HL-60 (cell line): ENCODE results near the gene MMP19.

Experiments
- GABPA ChIP-seq: IDR thresholded peaks from 2 replicates; pipeline ENCODE4 v1.6.1; 2012; ENCODE audit warnings: low read depth
- POLR2AphosphoS5 ChIP-seq: IDR thresholded peaks from 2 replicates; pipeline ENCODE4 v1.6.1; 2012; ENCODE audit warnings: low read depth
- TF ChIP-seq, protein P1 (sequence below): IDR thresholded peaks from one replicate; pipeline ENCODE4 v1.5.1; 2011; ENCODE audit warnings: low read length, control low read depth, inconsistent platforms; ENCODE audit not compliant: insufficient read depth
- TF ChIP-seq, protein P2 (sequence below): IDR thresholded peaks from 2 replicates; pipeline ENCODE4 v1.6.1; 2012; ENCODE audit warnings: low read depth; ENCODE audit not compliant: insufficient replicate concordance

DNA sequence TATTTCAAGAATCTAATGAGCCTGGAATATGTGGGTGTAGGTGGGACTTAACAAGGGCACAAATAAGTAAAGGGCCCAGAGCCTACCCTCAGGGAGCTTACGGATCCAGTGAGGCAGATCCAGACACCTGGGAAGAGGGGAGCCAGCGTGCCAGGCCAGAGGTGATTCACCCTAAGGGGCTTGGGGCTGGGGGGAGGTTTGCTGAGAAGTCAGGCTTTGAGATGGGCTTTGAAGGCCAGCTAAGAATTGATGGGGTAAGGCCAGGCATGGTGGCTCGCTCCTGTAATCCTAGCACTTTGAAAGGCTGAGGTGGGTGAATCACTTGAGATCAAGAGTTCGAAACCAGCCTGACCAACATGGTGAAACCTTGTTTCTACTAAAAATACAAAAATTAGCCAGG, 695 bp upstream of the MMP19 start:
- TF ChIP-seq, protein P1, sequence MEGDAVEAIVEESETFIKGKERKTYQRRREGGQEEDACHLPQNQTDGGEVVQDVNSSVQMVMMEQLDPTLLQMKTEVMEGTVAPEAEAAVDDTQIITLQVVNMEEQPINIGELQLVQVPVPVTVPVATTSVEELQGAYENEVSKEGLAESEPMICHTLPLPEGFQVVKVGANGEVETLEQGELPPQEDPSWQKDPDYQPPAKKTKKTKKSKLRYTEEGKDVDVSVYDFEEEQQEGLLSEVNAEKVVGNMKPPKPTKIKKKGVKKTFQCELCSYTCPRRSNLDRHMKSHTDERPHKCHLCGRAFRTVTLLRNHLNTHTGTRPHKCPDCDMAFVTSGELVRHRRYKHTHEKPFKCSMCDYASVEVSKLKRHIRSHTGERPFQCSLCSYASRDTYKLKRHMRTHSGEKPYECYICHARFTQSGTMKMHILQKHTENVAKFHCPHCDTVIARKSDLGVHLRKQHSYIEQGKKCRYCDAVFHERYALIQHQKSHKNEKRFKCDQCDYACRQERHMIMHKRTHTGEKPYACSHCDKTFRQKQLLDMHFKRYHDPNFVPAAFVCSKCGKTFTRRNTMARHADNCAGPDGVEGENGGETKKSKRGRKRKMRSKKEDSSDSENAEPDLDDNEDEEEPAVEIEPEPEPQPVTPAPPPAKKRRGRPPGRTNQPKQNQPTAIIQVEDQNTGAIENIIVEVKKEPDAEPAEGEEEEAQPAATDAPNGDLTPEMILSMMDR, result no peak
- TF ChIP-seq POLR2AphosphoS5, result no peak
- TF ChIP-seq, protein P2, sequence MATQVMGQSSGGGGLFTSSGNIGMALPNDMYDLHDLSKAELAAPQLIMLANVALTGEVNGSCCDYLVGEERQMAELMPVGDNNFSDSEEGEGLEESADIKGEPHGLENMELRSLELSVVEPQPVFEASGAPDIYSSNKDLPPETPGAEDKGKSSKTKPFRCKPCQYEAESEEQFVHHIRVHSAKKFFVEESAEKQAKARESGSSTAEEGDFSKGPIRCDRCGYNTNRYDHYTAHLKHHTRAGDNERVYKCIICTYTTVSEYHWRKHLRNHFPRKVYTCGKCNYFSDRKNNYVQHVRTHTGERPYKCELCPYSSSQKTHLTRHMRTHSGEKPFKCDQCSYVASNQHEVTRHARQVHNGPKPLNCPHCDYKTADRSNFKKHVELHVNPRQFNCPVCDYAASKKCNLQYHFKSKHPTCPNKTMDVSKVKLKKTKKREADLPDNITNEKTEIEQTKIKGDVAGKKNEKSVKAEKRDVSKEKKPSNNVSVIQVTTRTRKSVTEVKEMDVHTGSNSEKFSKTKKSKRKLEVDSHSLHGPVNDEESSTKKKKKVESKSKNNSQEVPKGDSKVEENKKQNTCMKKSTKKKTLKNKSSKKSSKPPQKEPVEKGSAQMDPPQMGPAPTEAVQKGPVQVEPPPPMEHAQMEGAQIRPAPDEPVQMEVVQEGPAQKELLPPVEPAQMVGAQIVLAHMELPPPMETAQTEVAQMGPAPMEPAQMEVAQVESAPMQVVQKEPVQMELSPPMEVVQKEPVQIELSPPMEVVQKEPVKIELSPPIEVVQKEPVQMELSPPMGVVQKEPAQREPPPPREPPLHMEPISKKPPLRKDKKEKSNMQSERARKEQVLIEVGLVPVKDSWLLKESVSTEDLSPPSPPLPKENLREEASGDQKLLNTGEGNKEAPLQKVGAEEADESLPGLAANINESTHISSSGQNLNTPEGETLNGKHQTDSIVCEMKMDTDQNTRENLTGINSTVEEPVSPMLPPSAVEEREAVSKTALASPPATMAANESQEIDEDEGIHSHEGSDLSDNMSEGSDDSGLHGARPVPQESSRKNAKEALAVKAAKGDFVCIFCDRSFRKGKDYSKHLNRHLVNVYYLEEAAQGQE, result no peak
- no peak for TF ChIP-seq GABPA
